Ovary (tissue), 9 donors: ENCODE results near the gene DPH5. TPM values are rescaled to one million over a fixed set of nuclear protein-coding genes. Genes with fewer than 3 reads are reported as not detected.

Source experiments
- DNase-seq, 5 donors: peaks; one replicate each; pipeline ENCODE4 v3.0.0-alpha.2; 2019 to 2020
- H3K27ac ChIP-seq, 2 donors: fragments of 200-600 bp; one replicate each; pipeline versions ENCODE4 v1.5.1 to v1.8.0; 2019 to 2022
- H3K27me3 ChIP-seq: fragments of 200-600 bp; one replicate; pipeline ENCODE4 v1.8.0; 2022
- H3K36me3 ChIP-seq: fragments of 200-600 bp; sonication (generic); one replicate; pipeline ENCODE4 v1.5.1; 2019
- H3K4me1 ChIP-seq: one replicate; pipeline ENCODE4 v1.8.1; 2013; ENCODE audit warnings: mild to moderate bottlenecking, moderate library complexity; ENCODE audit not compliant: insufficient read depth
- H3K4me3 ChIP-seq: fragments of 200-600 bp; sonication (generic); one replicate; pipeline ENCODE4 v1.5.1; 2017
- H3K9me3 ChIP-seq, 2 donors: fragments of 200-600 bp in 1 of 2; sonication (generic) in 1 of 2; one replicate each; pipeline versions ENCODE4 v1.5.1 to v1.8.1; 2013 to 2019; ENCODE audit warnings: mild to moderate bottlenecking in 1 of 2, moderate library complexity in 1 of 2
- CTCF ChIP-seq, 3 donors: fragments of 450-650 bp in 2 of 3; fragments of 200-600 bp in 1 of 3; IDR thresholded peaks; one replicate each; pipeline versions ENCODE4 v1.5.1 to v1.8.0; 2016 to 2022; ENCODE audit warnings: antibody characterized with exemption in 3 of 3, mild to moderate bottlenecking in 1 of 3
- EP300 ChIP-seq: sonication (generic); formaldehyde crosslinking; IDR thresholded peaks from one replicate; pipeline ENCODE4 v1.6.1; 2017; ENCODE audit warnings: antibody characterized with exemption
- POLR2A ChIP-seq: fragments of 450-650 bp; IDR thresholded peaks from one replicate; pipeline ENCODE4 v1.6.1; 2017; ENCODE audit warnings: antibody characterized with exemption, mild to moderate bottlenecking, moderate library complexity
- WGBS, 3 donors: extraction: QIAGEN DNeasy Blood & Tissue Kit in 1 of 3; methylation state at CpG; one replicate each; pipeline versions ENCODE4 v1.1.5 to v1.1.7; 2013 to 2017; 5-methylcytosine and 5-hydroxymethylcytosine counted together
- intact Hi-C, 4 donors: fragments of 100-400 bp; cut with DNase I; formaldehyde crosslinking; loops; one replicate each; pipeline versions ENCODE4 v1.11.0 to v1.15.1; 2022 to 2023
- polyA plus RNA-seq, 2 donors: library from polyadenylated mRNA; stranded (reverse); fragments of 200-250 nt in 1 of 2; fragments of 350-450 nt in 1 of 2; fragmentation: Illumina TruSeq in 1 of 2; extraction: RNeasy Lipid Tissue Mini Kit (QIAGEN cat#74804) in 1 of 2; gene quantifications; one replicate each; pipeline ENCODE4 v1.2.3, GENCODE V29; 2013 to 2014
- total RNA-seq, 7 donors: library from RNA; depleted of rRNA in 2 of 7; stranded (reverse); fragments of >200 nt in 2 of 7; fragmentation: NEBNext Ultra II Directional in 3 of 7; extraction: Animal tissue kit (Norgen Biotek cat#: 25700) in 3 of 7; gene quantifications; one replicate each; pipeline versions ENCODE4 v1.1.0 to v1.2.4, GENCODE V29; 2016 to 2023
- donor health status: DM: no; HTN: no; CAD: no; lungs with moderate emphysema.
- donor health status: DM: no; HTN: no; CAD: no.
- donor health status: Bipolar disorder and iron deficiency.
- donor health status: DM: yes; HTN: yes; CAD: no.
- donor health status: DM: no; HTN: no; CAD: no.
- donor health status: DM: yes; HTN: yes; CAD: no.

DPH5 gene
- total and polyA plus RNA-seq, 9 donors = 24.0 to 77.2 (median 48.4) TPM

GRCh38 chr1:101055623-101056022, 30.0 kb upstream of the DPH5 start:
- DNase-seq = no peak
- H3K4me1 ChIP-seq = no peaks in the 10 kb centered on the region
- intact Hi-C loops = no loop called here
- TF ChIP-seq EP300 (no peak), POLR2A (no peak), CTCF (IDR thresholded peaks at IDR 0.05) (no peak)
- H3K36me3 ChIP-seq = no peaks in the 10 kb centered on the region
- no peaks in the 10 kb centered on the region for H3K27me3 ChIP-seq
- no peak overlapping the region for H3K27ac ChIP-seq
- H3K4me3 ChIP-seq = no peak overlapping the region
- H3K9me3 ChIP-seq = no peaks in the 10 kb centered on the region

- Histone ChIP-seq H3K27me3 (no peaks in the 10 kb centered on the region), H3K27ac (no peak overlapping the region), H3K4me3 (no peak overlapping the region), H3K9me3 (no peaks in the 10 kb centered on the region), H3K4me1 (no peaks in the 10 kb centered on the region), H3K36me3 (no peaks in the 10 kb centered on the region)
- TF ChIP-seq CTCF (IDR thresholded peaks at IDR 0.05) (no peak), EP300 (no peak), POLR2A (no peak)
- intact Hi-C loops = no loop called here
- WGBS, 3 donors = 67 to 68% (median 67%) methylated on average over 3 of the region's 3 CpGs
- DNase-seq = no peak
These were observed 26.4 kb upstream of the DPH5 start for GRCh38 chr1:101051688-101052638.

- H3K4me1 ChIP-seq = no peaks in the 10 kb centered on the region
- intact Hi-C loops = no loop called here
- H3K9me3 ChIP-seq = no peaks in the 10 kb centered on the region
- H3K27me3 ChIP-seq = no peaks in the 10 kb centered on the region
- no peak for DNase-seq
- TF ChIP-seq CTCF (IDR thresholded peaks at IDR 0.05) = no peak
- TF ChIP-seq POLR2A = no peak
- no peak for TF ChIP-seq EP300
- H3K4me3 ChIP-seq = no peak overlapping the region
- WGBS, 3 donors = 69 to 79% (median 77%) methylated on average over 2 of the region's 2 CpGs
- no peak overlapping the region for H3K27ac ChIP-seq
- no peaks in the 10 kb centered on the region for H3K36me3 ChIP-seq
These were observed 25.3 kb upstream of the DPH5 start for GRCh38 chr1:101050869-101051268.

GRCh38 chr1:101044749-101045148, 19.2 kb upstream of the DPH5 start:
- Histone ChIP-seq H3K27ac (no peak overlapping the region), H3K27me3 (no peaks in the 10 kb centered on the region), H3K4me3 (no peak overlapping the region), H3K36me3 (no peaks in the 10 kb centered on the region), H3K9me3 (no peaks in the 10 kb centered on the region), H3K4me1 (no peaks in the 10 kb centered on the region)
- TF ChIP-seq POLR2A (no peak), EP300 (no peak), CTCF (IDR thresholded peaks at IDR 0.05) (no peak)
- no peak for DNase-seq
- intact Hi-C loops = no loop called here
